Measurements from ENCODE around the gene CACTIN. TPM values are rescaled to one million over a fixed set of nuclear protein-coding genes. Genes with fewer than 3 reads are reported as not detected.
A peak's percentile ranks its signal among the peaks of the same experiment; 100 is the strongest.
"Not testable (repeated sequence)": the region's sequence is repeated elsewhere in the genome, so short reads cannot be mapped to it uniquely, and the experiment has no call there.

Gene CACTIN
- total RNA-seq, 1 donor from 2014 or later, result 26.7 TPM

- H3K9me3 ChIP-seq (ENCODE audit: insufficient read depth, low read depth, low read length), result no peaks in the 10 kb centered on the region
- no peaks in the 10 kb centered on the region for H3K79me2 ChIP-seq (ENCODE audit: insufficient read depth, low read length)
- peak overlapping the region; percentile 70 for H3K4me2 ChIP-seq (ENCODE audit: low read length)
- H3K36me3 Mint-ChIP-seq (ENCODE audit: low read depth, unreplicated experiment), result peaks cover 3% of the 10 kb centered on the region
- H3K9me3 Mint-ChIP-seq (ENCODE audit: unreplicated experiment), result no peaks in the 10 kb centered on the region
- peaks cover 19% of the 10 kb centered on the region for H3K27me3 Mint-ChIP-seq (ENCODE audit: low read depth, unreplicated experiment)
- no peak overlapping the region for H3K4me3 Mint-ChIP-seq (ENCODE audit: unreplicated experiment)
- peak; percentile 29 for TF ChIP-seq CTCF (IDR thresholded peaks at IDR 0.05; ENCODE audit: insufficient read depth, low read depth, low read length)
- no peak for TF ChIP-seq EZH2 (IDR thresholded peaks at IDR 0.05; ENCODE audit: insufficient read depth, low read length)
- H4K20me1 ChIP-seq (ENCODE audit: insufficient read depth, low read length), result no peaks in the 10 kb centered on the region
- FAIRE-seq, result no peak
- peaks cover 3% of the 10 kb centered on the region for H3K4me1 ChIP-seq (ENCODE audit: insufficient read depth, low read length)
- H3K4me3 ChIP-seq (ENCODE audit: insufficient read depth, low read depth, low read length), result peak overlapping the region; percentile 19
- H3K9ac ChIP-seq (ENCODE audit: low read length), result no peak overlapping the region
- no peak overlapping the region for H3K27ac Mint-ChIP-seq (ENCODE audit: unreplicated experiment)
- no peak for DNase-seq (ENCODE audit: low read depth)
- H3K27me3 ChIP-seq (ENCODE audit: insufficient read depth, low read length), result peaks cover 3% of the 10 kb centered on the region
- H3K4me1 Mint-ChIP-seq (ENCODE audit: low read depth, unreplicated experiment), result no peaks in the 10 kb centered on the region
- H2AFZ ChIP-seq (ENCODE audit: low read depth, low read length), result peak overlapping the region; percentile 52
- no peaks in the 10 kb centered on the region for H3K36me3 ChIP-seq (ENCODE audit: insufficient read depth, low read length)
- H3K27ac ChIP-seq (ENCODE audit: low read depth, low read length), result no peak overlapping the region
These were observed 40.4 kb downstream of the CACTIN start for GRCh38 chr19:3586127-3586626.

- H3K4me1 ChIP-seq (ENCODE audit: insufficient read depth, low read length), result peaks cover 7% of the 10 kb centered on the region
- H3K4me2 ChIP-seq (ENCODE audit: low read length), result peak within 1 kb of the TSS; percentile 70
- TF ChIP-seq CTCF (IDR thresholded peaks at IDR 0.05; ENCODE audit: insufficient read depth, low read depth, low read length) (no peak), EZH2 (IDR thresholded peaks at IDR 0.05; ENCODE audit: insufficient read depth, low read length) (peak; percentile 68)
- H3K9me3 ChIP-seq (ENCODE audit: insufficient read depth, low read depth, low read length), result no peaks in the 10 kb centered on the region
- no peaks in the 10 kb centered on the region for H4K20me1 ChIP-seq (ENCODE audit: insufficient read depth, low read length)
- H3K27me3 ChIP-seq (ENCODE audit: insufficient read depth, low read length), result peaks cover 3% of the 10 kb centered on the region
- FAIRE-seq, result no peak
- no peaks in the 10 kb centered on the region for H3K36me3 ChIP-seq (ENCODE audit: insufficient read depth, low read length)
- Mint-ChIP-seq H3K27ac (ENCODE audit: unreplicated experiment) (no peak within 1 kb of the TSS), H3K4me1 (ENCODE audit: low read depth, unreplicated experiment) (peaks cover 3% of the 10 kb centered on the region), H3K9me3 (ENCODE audit: unreplicated experiment) (no peaks in the 10 kb centered on the region), H3K36me3 (ENCODE audit: low read depth, unreplicated experiment) (peaks cover 3% of the 10 kb centered on the region), H3K27me3 (ENCODE audit: low read depth, unreplicated experiment) (peaks cover 15% of the 10 kb centered on the region), H3K4me3 (ENCODE audit: unreplicated experiment) (no peak within 1 kb of the TSS)
- no peak for DNase-seq (ENCODE audit: low read depth)
- H3K79me2 ChIP-seq (ENCODE audit: insufficient read depth, low read length), result no peaks in the 10 kb centered on the region
- H2AFZ ChIP-seq (ENCODE audit: low read depth, low read length), result peak within 1 kb of the TSS; percentile 52
- no peak within 1 kb of the TSS for H3K9ac ChIP-seq (ENCODE audit: low read length)
- no peak within 1 kb of the TSS for H3K27ac ChIP-seq (ENCODE audit: low read depth, low read length)
- H3K4me3 ChIP-seq (ENCODE audit: insufficient read depth, low read depth, low read length), result peak within 1 kb of the TSS; percentile 19
These were observed 41.1 kb downstream of the CACTIN start, which contains the start of gene GIPC3 for GRCh38 chr19:3585301-3586126. Gene GIPC3 (plus strand): TSS chr19:3585478. CDS start chr19:3585598, 120 bp downstream.

GRCh38 chr19:3584036-3584802, 42.4 kb downstream of the CACTIN start:
- not testable (repeated sequence) for H3K9ac ChIP-seq (ENCODE audit: low read length); H3K36me3 Mint-ChIP-seq (ENCODE audit: low read depth, unreplicated experiment); H3K36me3 ChIP-seq (ENCODE audit: insufficient read depth, low read length); H3K79me2 ChIP-seq (ENCODE audit: insufficient read depth, low read length); H3K4me3 ChIP-seq (ENCODE audit: insufficient read depth, low read depth, low read length); H3K9me3 ChIP-seq (ENCODE audit: insufficient read depth, low read depth, low read length); FAIRE-seq; H3K27me3 ChIP-seq (ENCODE audit: insufficient read depth, low read length); H3K4me3 Mint-ChIP-seq (ENCODE audit: unreplicated experiment); H4K20me1 ChIP-seq (ENCODE audit: insufficient read depth, low read length); H3K27ac ChIP-seq (ENCODE audit: low read depth, low read length); H3K27ac Mint-ChIP-seq (ENCODE audit: unreplicated experiment); H3K9me3 Mint-ChIP-seq (ENCODE audit: unreplicated experiment); H3K4me2 ChIP-seq (ENCODE audit: low read length); DNase-seq (ENCODE audit: low read depth); H2AFZ ChIP-seq (ENCODE audit: low read depth, low read length)
- peaks cover 11% of the 10 kb centered on the region for H3K4me1 Mint-ChIP-seq (ENCODE audit: low read depth, unreplicated experiment)
- H3K4me1 ChIP-seq (ENCODE audit: insufficient read depth, low read length), result peaks cover 19% of the 10 kb centered on the region
- peaks cover 13% of the 10 kb centered on the region for H3K27me3 Mint-ChIP-seq (ENCODE audit: low read depth, unreplicated experiment)

- H3K9me3 Mint-ChIP-seq (ENCODE audit: unreplicated experiment); H3K36me3 Mint-ChIP-seq (ENCODE audit: low read depth, unreplicated experiment); H3K4me2 ChIP-seq (ENCODE audit: low read length); H3K27me3 ChIP-seq (ENCODE audit: insufficient read depth, low read length); H3K36me3 ChIP-seq (ENCODE audit: insufficient read depth, low read length); H3K9me3 ChIP-seq (ENCODE audit: insufficient read depth, low read depth, low read length); H4K20me1 ChIP-seq (ENCODE audit: insufficient read depth, low read length); H3K79me2 ChIP-seq (ENCODE audit: insufficient read depth, low read length); FAIRE-seq; H3K27ac ChIP-seq (ENCODE audit: low read depth, low read length); H3K27ac Mint-ChIP-seq (ENCODE audit: unreplicated experiment); H3K9ac ChIP-seq (ENCODE audit: low read length); H3K4me3 ChIP-seq (ENCODE audit: insufficient read depth, low read depth, low read length); H3K4me3 Mint-ChIP-seq (ENCODE audit: unreplicated experiment); H3K27me3 Mint-ChIP-seq (ENCODE audit: low read depth, unreplicated experiment); DNase-seq (ENCODE audit: low read depth); H2AFZ ChIP-seq (ENCODE audit: low read depth, low read length): not testable (repeated sequence)
- peaks cover 19% of the 10 kb centered on the region for H3K4me1 ChIP-seq (ENCODE audit: insufficient read depth, low read length)
- H3K4me1 Mint-ChIP-seq (ENCODE audit: low read depth, unreplicated experiment), result peaks cover 11% of the 10 kb centered on the region
These were observed 44.8 kb downstream of the CACTIN start for GRCh38 chr19:3581792-3582191.

Data from astrocyte (in vitro differentiated cells and primary cell).